HG03039 (cell line): Measurements from ENCODE around the gene GTF2IRD2.
"Not testable (repeated sequence)": the region's sequence is repeated elsewhere in the genome, so short reads cannot be mapped to it uniquely, and the experiment has no call there.

Source experiments
- ATAC-seq: cut with Tn5 transposase; IDR thresholded peaks from one replicate; pipeline ENCODE4 v1.9.1; 2021; ENCODE audit warnings: mild to moderate bottlenecking, moderate library complexity; ENCODE audit not compliant: unreplicated experiment

Gene GTF2IRD2

DNA sequence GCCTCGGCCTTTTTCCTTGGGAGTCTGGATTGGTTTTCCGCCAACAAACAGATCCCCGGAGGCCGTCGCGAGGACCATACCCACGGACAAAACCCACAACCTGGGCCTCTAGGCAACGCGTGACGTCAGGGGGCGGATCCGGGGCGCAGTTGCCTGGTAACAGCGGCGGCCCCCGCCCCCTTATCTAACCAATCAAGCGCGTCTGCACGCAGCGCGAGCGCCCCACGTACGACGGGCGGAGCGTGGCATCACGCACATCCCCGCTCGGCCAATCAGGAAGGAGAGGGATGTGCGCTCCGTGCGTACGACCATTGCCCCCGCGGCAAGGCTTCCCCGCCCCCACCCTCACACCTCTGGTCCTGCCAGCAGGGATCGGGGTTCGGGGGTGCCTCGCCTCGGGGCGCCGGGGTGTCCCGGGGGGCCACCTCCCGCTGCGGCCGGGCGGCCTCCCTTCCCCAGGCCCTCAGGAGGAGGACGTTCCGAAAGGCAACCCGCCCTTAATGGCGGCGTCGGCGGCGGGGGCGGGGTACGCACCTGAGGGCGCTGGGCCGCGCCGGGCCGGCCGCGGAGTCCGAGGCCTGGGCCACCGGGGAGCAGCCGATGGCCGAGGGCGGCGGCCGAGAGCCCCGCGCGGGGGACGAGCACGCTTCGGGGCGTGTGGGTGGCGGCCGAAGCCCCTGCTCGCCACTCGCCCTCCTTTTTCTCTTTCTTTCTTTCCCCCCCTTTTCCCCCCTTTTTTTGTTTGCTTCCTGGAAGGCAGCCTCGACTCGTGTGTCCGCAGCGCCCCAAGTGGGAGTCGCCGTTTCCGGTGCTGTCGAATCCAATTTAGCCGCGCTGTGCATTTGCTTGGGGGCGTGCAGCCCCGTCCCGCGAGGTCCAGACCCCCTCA is at the start of gene GTF2IRD2:
Gene GTF2IRD2 (minus strand): TSS at position 773 of the 889 bp plus-strand sequence. CDS start 15,227 bp downstream, outside the sequence.
- ATAC-seq: peak; percentile 80

GRCh38 chr7:74890158-74891123 is 39.0 kb upstream of the GTF2IRD2 start:
- ATAC-seq: peak; percentile 58

DNA sequence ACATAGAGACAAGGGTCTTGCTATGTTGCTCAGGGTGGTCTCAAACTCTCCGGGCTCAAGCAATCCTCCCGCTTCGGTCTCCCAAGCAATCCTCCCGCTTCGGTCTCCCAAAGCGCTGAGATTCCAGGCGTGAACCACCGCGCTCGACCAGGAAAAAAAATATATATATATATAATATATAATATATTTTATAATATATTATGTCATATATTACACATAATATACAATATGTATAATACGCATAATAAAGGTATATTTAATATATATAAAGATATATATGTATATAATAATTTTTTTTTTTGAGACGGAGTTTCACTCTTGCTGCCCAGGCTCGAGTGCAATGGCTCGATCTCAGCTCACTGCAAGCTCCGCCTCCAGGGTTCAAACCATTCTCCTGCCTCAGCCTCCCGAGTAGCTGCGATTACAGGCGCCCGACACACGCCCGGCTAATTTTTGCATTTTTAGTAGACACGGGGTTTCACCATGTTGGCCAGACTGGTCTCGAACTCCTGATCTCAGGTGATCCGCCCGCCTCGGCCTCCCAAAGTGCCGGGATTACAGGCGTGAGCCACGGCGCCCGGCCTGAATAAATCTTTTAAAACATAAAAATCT is 38.2 kb upstream of the GTF2IRD2 start:
- not testable (repeated sequence) for ATAC-seq

DNA sequence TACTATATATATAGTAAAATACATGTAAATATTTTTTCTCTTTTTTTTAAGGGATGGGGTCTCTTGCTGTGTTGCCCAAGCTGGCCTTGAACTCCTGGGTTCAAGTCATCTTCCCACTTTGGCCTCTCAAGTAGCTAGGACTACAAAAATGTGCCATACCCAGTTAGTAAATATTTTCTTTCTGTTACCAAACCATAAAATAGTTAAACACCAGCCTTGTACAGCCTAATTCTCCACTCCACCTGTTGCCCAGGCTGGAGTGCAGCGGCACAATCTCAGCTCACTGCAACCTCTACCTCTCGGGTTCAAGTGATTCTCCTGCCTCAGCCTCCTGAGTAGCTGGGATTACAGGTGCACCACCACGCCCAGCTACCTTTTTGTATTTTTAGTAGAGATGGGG is 33.9 kb upstream of the GTF2IRD2 start:
- not testable (repeated sequence) for ATAC-seq

GRCh38 chr7:74882110-74882509 is 30.7 kb upstream of the GTF2IRD2 start:
- ATAC-seq: not testable (repeated sequence)

GRCh38 chr7:74874748-74875512 is 23.5 kb upstream of the GTF2IRD2 start:
- not testable (repeated sequence) for ATAC-seq

- ATAC-seq: not testable (repeated sequence)
Measured at GRCh38 chr7:74874104-74874747, 22.8 kb upstream of the GTF2IRD2 start.

DNA sequence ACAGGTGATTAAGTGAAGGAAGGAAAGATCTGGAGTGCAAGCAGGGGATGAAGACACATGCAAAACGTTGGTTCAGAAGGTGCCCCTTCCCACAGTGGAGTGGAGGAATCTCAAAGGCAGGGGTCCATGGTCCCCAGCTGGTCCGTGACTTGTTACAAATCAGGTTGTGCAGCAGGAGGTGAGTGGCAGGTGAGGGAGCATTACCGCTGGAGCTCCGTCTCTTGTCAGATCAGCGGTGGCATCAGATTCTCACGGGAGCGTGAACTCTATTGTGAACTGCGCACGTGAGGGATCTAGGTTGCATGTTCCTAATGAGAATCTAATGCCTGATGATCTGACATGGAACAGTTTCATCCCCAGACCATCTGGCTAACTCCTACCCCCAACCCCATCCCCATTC is 21.1 kb upstream of the GTF2IRD2 start:
- not testable (repeated sequence) for ATAC-seq

- ATAC-seq: not testable (repeated sequence)
Measured at GRCh38 chr7:74865777-74866176, 14.4 kb upstream of the GTF2IRD2 start.

- not testable (repeated sequence) for ATAC-seq
Measured at GRCh38 chr7:74849853-74850252, 1.6 kb downstream of the GTF2IRD2 start.

GRCh38 chr7:74830411-74830810 is 21.0 kb downstream of the GTF2IRD2 start:
- not testable (repeated sequence) for ATAC-seq

DNA sequence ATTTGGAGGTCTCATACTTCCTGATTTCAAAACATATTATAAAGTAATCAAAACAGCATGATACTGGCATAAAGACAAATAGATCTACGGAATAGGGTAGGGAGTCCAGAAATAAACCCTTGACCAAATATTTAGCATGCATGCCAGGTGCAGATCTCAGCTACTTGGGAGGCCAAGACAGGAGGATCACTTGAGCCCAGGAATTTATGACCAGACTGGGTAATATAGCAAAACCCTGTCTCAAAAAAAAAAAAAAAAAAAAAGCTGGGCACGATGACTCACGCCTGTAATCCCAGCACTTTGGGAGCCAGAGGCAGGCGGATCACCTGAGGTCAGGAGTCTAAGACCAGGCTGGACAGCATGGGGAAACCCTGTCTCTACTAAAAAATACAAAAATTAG is 21.4 kb downstream of the GTF2IRD2 start:
- ATAC-seq: not testable (repeated sequence)

GRCh38 chr7:74821259-74821658 is 30.1 kb downstream of the GTF2IRD2 start:
- ATAC-seq: not testable (repeated sequence)

DNA sequence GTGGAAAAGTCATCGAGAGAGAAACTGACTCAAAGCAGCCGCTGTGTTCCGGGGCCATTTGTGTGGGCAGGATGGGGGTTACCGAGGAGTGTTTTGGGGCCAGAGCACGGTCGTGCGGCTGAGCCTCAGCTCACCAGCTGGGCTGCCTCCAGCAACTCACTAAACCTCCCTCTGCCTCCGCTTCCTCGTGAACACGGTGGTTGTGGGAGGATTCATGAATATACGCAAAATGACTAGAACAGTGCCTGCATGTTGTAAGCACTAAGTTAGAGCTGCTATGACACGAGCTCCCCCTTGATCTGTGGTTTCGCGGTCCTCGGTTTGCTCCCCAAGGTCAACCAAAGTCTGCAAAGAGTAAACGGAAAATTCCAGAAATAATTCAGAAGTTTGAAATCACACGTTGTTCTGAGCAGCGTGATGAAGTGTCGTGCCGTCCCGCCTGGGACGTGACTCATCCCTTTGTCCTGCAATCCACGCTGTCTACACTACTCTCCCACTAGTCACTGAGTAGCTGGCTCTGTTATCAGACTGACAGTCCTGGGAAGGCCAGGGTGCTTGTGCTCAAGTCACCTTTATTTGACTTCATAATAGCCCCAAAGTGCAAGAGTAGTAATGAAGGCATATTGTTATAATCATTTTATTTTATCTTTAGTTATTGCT is 31.1 kb downstream of the GTF2IRD2 start:
- ATAC-seq: peak; percentile 89

DNA sequence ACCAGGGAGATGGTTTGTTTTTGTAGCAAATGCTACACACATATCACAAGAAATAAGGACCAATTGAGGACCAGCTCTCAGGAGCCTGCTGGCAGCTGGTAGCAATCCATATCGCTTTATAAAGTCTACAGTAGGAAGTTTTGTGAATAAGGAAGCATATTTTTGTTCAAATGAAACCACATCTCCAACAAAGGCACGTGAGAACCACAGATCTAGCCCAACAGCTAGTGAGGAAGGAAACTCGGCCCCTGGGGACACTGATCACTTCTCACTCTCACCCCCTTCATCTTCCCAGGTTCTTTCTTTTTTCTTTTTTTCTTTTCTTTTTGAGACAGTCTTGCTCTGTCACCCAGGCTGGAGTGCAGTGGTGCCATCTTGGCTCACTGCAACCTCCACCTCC is 35.5 kb downstream of the GTF2IRD2 start:
- ATAC-seq: not testable (repeated sequence)

DNA sequence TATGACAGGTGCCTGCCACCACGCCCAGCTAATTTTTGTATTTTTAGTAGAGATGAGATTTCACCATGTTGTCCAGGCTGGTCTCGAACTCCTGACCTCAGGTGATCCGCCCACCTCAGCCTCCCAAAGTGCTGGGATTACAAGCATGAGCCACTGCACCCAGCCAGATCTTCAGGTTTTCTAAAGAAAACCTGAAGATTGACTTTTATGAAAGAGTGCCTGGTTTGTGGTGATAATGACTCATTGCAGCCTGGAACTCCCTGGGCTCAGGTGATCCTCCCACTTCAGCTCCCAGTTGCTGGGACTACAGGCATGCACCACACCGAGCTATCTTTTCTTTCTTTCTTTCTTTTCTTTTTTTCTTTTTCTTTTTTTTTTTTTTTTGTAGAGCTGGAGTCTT is 52.8 kb downstream of the GTF2IRD2 start:
- not testable (repeated sequence) for ATAC-seq

DNA sequence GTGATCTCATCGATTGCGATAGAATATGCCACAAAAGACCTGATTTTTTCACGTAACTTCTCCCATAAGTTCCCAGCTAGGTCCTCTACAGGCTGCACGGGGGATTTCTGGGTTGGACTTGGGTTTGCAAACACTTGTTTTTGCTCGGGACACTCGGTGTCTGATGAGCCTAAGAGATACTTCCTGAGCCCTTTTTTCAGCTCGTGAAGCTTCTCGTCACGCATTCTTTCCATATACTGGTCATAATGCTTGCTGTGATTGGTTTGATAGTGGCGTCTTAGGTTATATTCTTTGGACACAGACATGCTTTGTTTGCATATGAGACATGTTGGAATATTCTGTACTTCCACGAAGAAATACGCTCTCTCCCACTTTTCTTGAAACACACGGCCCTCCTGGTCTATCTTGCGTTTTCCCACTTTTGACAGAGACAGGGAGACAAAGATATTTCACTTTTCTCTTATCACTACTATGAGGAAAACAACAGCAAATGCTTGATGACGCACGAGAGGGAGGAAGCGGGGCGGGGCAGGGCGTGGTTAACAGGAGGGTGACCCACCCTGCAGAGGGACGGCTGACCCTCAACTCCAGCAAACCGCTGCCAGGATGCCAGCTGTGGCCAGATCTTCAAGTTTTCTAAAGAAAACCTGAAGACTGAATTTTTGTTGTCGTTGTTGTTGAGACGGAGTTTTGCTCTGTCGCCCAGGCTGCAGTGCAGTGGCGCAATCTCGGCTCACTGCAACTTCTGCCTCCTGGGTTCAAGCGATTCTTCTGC is 53.4 kb downstream of the GTF2IRD2 start:
- ATAC-seq: not testable (repeated sequence)

GRCh38 chr7:74789200-74789736 is 62.1 kb downstream of the GTF2IRD2 start:
- ATAC-seq: peak; percentile 0
